NCI-H2107 treated with DMSO at 0.1 percent for 48 hours (cell line): Measurements from ENCODE around the gene ARHGAP15.
"Not testable (repeated sequence)": the region's sequence is repeated elsewhere in the genome, so short reads cannot be mapped to it uniquely, and the experiment has no call there.

Experiments
- DNase-seq: peaks from one replicate; lab custom pipeline; 2025; ENCODE audit not compliant: unreplicated experiment; lab: John Stamatoyannopoulos, UW

The ARHGAP15 gene

GRCh38 chr2:143522699-143523098, 393.5 kb downstream of the ARHGAP15 start:
- no peak for DNase-seq

DNA sequence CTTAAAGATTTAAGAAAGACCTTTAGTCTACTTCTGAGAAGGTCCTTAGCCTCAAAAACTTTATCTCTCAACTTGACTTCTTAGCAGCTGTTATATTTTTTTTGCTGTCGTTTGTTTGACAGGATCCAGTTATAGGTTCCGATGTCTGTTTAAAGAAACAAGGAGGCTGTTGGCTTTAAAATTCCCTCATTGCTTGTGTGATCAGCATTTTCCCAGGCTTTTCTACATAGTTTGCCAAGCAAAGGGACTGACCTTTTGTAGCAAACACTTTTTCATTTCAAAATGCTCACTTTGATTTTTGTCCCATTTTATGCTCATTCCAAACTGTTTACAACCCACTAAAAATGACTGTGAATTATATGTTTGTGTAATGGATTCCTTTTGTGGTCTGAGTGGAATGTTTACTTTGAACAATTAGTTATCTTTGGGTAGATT, 394.9 kb downstream of the ARHGAP15 start:
- DNase-seq: no peak

- peak; percentile 36 for DNase-seq
Observed at GRCh38 chr2:143524559-143525401, 395.6 kb downstream of the ARHGAP15 start.

GRCh38 chr2:143525402-143525860, 396.2 kb downstream of the ARHGAP15 start:
- DNase-seq: no peak

GRCh38 chr2:143526498-143526897, 397.3 kb downstream of the ARHGAP15 start:
- DNase-seq: no peak

DNA sequence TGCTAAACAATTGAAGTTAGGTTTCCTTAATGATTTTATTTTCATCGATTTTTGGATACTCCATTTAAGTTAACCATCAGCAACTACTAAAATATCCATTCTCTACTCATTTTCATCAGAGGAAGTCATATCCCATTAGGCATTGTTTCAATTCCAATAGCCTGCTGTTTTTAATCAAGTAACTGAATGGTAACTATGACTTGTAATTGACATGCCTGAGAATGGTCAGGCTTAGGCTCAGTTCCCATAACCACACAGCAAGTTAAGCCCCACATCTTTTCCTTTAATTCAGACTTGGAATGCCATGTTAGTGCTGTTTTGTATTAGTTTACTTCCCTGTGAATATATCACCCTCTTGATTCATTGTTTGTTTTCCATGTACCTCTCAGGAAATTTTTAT, 398.8 kb downstream of the ARHGAP15 start:
- DNase-seq: no peak

GRCh38 chr2:143529118-143529720, 400.0 kb downstream of the ARHGAP15 start:
- DNase-seq: no peak

DNA sequence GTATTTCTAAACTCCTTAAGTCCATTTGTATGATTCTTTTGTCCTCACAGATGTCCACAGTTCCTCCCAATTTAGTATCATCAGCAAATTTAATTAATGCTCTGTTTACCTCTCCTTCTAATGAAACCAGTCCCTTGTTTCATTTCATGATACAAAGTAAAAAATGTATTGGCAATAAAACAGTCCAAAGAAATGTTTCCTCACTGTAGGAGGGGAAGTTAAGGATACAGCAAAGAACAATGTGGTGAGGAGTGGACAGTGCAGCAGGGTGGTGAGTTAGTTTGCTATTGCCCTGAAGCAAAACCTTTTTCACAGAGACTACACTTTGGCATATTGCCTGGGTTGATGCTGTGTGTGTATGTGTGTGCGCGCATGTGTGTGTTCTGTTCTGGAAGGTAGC, 401.5 kb downstream of the ARHGAP15 start:
- no peak for DNase-seq

GRCh38 chr2:143532061-143532460, 402.8 kb downstream of the ARHGAP15 start:
- DNase-seq: no peak

GRCh38 chr2:143533846-143534245, 404.6 kb downstream of the ARHGAP15 start:
- DNase-seq: no peak

DNA sequence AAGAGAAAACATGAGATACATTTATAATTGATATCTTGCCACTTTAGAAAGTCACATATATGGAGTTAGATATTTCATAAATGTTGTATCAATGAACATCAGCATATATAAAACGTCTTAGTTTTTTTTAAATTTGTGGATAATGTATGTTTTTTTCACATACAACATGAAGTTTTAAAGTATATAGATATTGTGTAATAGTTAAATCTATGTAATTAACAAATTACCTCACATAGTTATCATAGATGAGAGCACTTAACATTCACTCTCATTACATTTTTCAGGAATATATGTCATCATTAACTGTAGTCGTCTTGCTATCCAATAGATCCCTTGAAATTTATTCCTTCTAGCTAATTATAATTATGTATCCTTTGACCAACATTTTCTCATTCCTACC, 406.6 kb downstream of the ARHGAP15 start:
- DNase-seq: no peak

GRCh38 chr2:143541899-143542298, 412.7 kb downstream of the ARHGAP15 start:
- DNase-seq: not testable (repeated sequence)

DNA sequence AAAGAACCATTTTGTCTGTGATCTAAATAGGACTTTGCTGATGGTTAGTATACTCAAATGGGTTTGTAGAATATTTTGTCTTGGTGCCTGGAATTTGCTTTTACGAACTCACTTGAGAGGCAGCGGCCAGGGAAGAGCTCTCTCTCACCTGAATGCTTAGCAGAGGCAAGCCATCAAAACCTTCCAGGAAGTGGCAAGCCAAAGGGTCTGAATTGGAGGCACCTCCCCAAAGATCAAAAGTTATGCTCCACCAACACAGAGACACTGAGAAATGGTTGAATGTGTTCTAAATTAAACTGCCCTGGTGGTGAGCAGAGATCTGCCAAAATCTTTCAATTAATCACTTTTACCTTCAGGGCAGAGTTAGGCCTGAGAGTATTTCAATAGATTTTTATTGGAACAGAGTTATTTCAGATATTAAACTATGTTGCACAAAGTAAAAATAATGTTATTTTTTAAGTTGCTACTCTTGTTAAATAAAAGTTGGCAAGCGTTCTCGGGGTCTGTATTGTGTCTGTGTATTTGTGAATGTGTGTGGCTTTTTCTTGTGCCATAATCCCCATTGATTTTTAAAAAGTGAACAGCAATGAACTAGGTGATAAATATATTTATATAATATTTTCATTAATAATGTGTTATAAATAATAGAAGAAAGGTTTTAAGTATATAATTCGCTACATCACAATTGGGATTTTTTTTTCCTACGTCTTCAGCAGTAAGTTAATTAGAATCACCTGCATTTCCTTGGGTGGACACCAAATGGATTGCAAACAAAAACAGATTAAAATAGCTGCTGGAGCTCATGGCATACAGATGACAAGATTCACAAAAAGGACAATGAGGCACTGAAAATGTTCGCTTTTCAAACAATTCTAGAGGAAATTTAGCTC, 416.1 kb downstream of the ARHGAP15 start:
- DNase-seq: no peak

DNA sequence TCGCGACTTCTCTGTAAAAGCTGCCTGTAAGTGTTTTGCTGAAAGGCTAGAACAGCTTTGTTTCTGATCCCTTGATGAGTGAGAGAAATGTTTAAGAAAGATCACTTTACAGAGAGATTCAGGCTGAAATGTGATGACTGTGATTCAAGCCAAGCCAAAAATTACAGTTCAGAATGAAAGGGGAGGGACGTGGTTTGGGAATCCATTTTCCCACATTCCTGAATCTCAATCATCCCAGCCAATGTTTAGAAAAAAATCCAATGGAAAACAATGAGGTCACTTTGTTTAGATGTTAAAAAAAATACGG, 416.7 kb downstream of the ARHGAP15 start:
- DNase-seq: peak; percentile 35

GRCh38 chr2:143548032-143548431, 418.8 kb downstream of the ARHGAP15 start:
- DNase-seq: no peak

DNA sequence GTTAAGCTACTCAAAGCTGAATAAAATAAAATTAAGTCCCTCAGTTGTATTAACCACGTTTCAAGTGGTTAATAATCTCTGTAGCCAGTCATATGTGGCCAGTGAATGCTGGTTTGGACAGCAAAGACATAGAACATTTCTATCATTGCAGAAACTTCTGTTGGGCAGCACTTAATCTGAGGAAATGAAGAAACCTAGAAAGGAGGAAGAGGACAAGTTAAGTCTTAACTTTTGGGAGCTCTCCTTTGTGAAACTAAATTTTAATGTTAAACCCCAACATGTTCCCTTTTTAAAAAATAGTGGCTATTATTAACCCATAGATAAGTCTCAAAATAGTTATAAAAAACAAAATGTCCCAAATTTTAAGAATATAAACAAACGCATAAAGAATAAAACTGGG, 421.3 kb downstream of the ARHGAP15 start:
- no peak for DNase-seq

- DNase-seq: no peak
Observed at GRCh38 chr2:143551971-143552650, 422.9 kb downstream of the ARHGAP15 start.

DNA sequence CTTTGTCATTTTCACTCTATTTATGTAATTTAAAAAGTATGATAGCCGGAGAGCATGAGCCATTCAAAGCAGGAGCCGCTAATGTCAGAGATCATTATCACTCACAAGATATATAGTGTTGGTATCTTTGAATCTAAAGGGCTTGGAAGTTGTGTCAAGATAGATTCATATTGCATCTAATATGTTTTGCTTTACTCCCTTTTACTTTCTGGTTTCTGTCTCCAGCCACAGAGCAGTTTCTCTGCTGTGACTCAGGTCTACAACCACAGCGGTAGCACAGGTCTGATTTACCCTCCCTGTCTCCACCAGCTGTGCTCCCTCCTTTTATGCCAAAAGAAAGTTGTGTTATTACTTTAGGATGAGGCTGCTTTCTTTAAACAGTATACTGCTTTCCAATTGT, 424.0 kb downstream of the ARHGAP15 start:
- DNase-seq: no peak

DNA sequence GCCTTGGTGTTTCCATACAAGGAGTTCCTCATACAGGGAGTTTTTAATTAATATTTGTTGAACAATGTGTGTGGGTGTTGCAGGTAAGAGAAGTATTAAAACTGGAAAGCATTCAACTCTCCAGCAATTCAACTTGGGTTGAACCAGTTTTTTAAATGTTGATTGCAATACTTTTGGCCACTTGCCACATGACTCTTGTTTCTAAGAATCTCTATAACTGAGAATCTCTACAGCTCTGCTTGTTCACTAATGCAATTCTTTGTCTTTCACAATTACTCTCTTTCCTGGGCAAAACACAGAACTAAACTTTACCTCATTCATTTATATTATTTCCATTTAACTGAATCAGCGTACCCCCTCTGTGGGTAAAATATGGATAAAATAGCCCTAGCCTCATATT, 429.4 kb downstream of the ARHGAP15 start:
- no peak for DNase-seq

DNA sequence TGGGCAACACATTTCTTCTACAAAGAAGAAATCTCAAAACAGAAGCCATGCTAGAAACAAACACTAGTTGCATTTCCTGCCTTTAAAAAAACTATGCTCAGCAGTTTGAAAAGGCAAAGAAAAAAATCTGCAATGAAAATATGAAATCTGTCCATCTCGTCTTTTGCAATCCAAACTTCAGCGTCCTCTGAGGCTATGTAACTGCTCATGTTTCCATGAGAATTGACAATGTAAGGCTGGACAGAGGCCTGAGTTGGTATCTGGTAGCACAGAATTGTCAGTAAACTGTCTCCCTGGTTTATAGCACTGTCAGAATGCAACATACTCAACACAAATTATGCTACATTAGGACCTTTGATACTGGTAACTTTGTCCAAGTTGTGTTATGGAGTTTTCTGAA, 429.9 kb downstream of the ARHGAP15 start:
- DNase-seq: no peak

- DNase-seq: no peak
Observed at GRCh38 chr2:143560724-143561123, 431.5 kb downstream of the ARHGAP15 start.
